Measurements from ENCODE around the gene ATP4A.
A peak's percentile ranks its signal among the peaks of the same experiment; 100 is the strongest.

Gene ATP4A

DNA sequence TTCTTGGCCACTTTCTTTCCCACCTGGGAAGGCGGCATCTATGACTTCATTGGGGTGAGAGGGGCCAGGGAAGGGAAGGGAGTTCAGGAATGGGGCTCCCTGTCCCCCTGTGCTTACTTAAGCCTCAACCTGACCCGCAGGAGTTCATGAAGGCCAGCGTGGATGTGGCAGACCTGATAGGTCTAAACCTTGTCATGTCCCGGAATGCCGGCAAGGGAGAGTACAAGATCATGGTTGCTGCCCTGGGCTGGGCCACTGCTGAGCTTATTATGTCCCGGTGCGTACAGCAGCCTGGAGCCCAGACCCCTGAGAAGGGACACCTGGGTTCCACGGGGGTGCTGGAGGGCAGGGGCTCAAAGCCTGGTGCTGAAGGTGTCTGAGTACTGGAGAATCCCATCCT is 16.9 kb downstream of the ATP4A start:
- TF ChIP-seq CTCF (IDR thresholded peaks at IDR 0.05; ENCODE audit: insufficient read depth, low read length, missing control alignments) = no peak
- peak overlapping the region; percentile 89 for H3K4me3 ChIP-seq (ENCODE audit: low read depth, low read length)
- no peak for DNase-seq (ENCODE audit: low read depth, low spot score)
- ChIA-PET CTCF (interaction anchor here (3.4 to 4.4 kb wide), 2 partner anchors 12 to 37 kb away, joined by 28 to 44 read pairs; no protein-coding TSS in a partner anchor), POLR2A (no interaction called here)

GRCh38 chr19:35545855-35546381 is 17.5 kb downstream of the ATP4A start:
- TF ChIP-seq CTCF (IDR thresholded peaks at IDR 0.05; ENCODE audit: insufficient read depth, low read length, missing control alignments) = no peak
- H3K4me3 ChIP-seq (ENCODE audit: low read depth, low read length) = peak overlapping the region; percentile 89
- POLR2A ChIA-PET = no interaction called here
- CTCF ChIA-PET = interaction anchor here (4.4 kb wide), 1 partner anchor 12 kb away, joined by 44 read pairs; no protein-coding TSS in a partner anchor
- no peak for DNase-seq (ENCODE audit: low read depth, low spot score)

DNA sequence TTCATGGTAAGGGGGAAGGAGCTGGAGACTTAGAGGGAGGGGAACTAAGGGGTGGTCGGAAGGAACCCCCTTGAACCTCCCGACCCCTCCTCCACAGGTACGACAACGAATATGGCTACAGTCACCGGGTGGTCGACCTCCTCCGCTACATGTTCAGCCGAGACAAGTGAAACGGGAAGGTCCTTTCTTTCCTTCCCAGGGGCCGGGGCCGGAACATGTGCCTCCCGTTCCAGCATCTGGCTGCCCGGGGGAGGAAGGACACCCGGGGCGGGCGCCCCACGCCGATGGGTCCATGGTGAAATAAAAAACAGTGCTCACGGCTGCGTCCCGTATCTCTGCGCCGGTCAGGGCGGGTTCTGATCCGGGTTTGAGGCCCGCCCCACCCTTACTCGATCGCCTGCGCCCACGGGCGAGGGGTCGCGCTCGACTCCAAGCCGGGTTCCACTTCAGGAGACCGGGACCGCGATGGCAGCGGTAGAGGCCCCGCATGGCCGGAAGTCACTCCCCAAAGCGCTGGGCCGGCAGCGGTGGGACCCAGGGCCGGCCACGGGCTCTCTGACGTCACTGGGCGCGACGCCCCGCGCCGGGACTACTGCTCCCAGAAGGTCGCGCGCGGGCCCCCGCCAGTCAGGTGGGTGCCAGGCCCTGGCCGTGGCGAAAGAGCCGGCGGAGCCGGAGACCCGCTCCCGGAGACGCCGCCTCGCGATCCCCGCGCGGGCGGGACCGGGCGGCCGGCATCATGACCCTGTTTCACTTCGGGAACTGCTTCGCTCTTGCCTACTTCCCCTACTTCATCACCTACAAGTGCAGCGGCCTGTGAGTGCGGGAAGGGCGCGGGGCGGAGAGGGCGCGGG is 18.2 kb downstream of the ATP4A start, which contains the start of gene TMEM147:
TMEM147 (plus strand) TSS at position 626 of the 854 bp plus-strand sequence; CDS start at position 740, 114 bp downstream.
- peak within 1 kb of the TSS; percentile 89 for H3K4me3 ChIP-seq (ENCODE audit: low read depth, low read length)
- ChIA-PET CTCF (interaction anchor here (1.3 to 2.7 kb wide), 3 partner anchors 11 to 148 kb away, joined by 3 to 9 read pairs (median 4); no protein-coding TSS in a partner anchor), POLR2A (no interaction called here)
- TF ChIP-seq CTCF (IDR thresholded peaks at IDR 0.05; ENCODE audit: insufficient read depth, low read length, missing control alignments) = no peak
- no peak for DNase-seq (ENCODE audit: low read depth, low spot score)

DNA sequence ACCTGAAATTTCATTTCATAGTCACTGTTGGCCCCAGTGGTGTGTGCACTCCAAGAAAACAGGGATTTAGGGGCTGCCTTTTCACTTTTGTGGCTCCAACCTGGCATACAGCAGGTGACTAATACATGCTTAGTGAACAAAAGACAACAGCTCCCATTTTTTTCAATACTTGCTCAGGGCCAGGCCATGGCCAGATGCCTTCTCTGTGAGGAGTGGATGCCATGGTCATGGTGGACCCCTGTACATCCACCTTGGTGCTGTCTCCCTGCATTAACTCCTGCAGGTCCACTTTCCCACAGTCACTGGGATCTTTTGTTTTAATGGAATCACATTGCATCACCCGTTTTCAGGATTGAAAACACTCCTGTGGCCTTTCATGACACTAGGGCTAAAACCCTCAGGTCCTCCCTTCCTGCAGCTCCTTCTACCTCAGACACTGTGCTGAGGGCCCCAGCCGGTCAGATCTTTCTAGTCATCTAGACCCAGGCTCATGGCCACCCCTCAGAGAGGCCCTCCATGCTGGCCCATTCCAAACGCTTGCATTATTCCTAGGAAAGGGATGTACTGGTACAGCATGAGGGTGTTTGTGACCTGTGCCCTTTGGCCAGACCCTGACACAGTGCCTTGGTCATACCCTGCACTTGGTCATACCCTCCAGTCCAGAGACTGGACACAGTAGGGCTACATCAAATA is 19.2 kb downstream of the ATP4A start:
- ChIA-PET CTCF (interaction anchor here (1.0 to 2.7 kb wide), 4 partner anchors 12 to 148 kb away, joined by 3 to 9 read pairs (median 4); no protein-coding TSS in a partner anchor), POLR2A (no interaction called here)
- DNase-seq (ENCODE audit: low read depth, low spot score) = no peak
- no peak for TF ChIP-seq CTCF (IDR thresholded peaks at IDR 0.05; ENCODE audit: insufficient read depth, low read length, missing control alignments)
- peak overlapping the region; percentile 89 for H3K4me3 ChIP-seq (ENCODE audit: low read depth, low read length)

- no peak for DNase-seq (ENCODE audit: low read depth, low spot score)
- ChIA-PET CTCF (interaction anchor here (1.0 to 2.7 kb wide), 4 partner anchors 13 to 149 kb away, joined by 3 to 9 read pairs (median 4); no protein-coding TSS in a partner anchor), POLR2A (no interaction called here)
- peak overlapping the region; percentile 1 for H3K4me3 ChIP-seq (ENCODE audit: low read depth, low read length)
- no peak for TF ChIP-seq CTCF (IDR thresholded peaks at IDR 0.05; ENCODE audit: insufficient read depth, low read length, missing control alignments)
Observed at GRCh38 chr19:35543280-35544109, 20.0 kb downstream of the ATP4A start.
